Neural cell (in vitro differentiated cells): ENCODE results near the gene RPS8.

ENCODE experiments used
- CTCF ChIP-seq: fragments of 450-650 bp; IDR thresholded peaks from 2 replicates; pipeline ENCODE4 v1.5.1; 2014; ENCODE audit warnings: antibody characterized with exemption, mild to moderate bottlenecking, moderate library complexity; ENCODE audit not compliant: poor library complexity, severe bottlenecking
- EP300 ChIP-seq: fragments of 450-650 bp; conservative IDR thresholded peaks from 2 replicates; pipeline ENCODE4 v1.6.1; 2014; ENCODE audit warnings: antibody characterized with exemption, mild to moderate bottlenecking, moderate library complexity; ENCODE audit not compliant: poor library complexity, severe bottlenecking
- EZH2 ChIP-seq: fragments of 200-600, 300-800 bp; shearing (Covaris generic), sonication (generic); IDR thresholded peaks from 2 replicates; pipeline ENCODE4 v1.6.1; 2014; ENCODE audit warnings: antibody characterized with exemption, low read length, borderline replicate concordance, mild to moderate bottlenecking; ENCODE audit not compliant: insufficient read depth, poor library complexity, severe bottlenecking
- MXI1 ChIP-seq: fragments of 450-650 bp; conservative IDR thresholded peaks from 2 replicates; pipeline ENCODE4 v1.6.1; 2014; ENCODE audit warnings: antibody characterized with exemption, mild to moderate bottlenecking; ENCODE audit not compliant: poor library complexity, severe bottlenecking
- POLR2AphosphoS5 ChIP-seq: IDR thresholded peaks from 2 replicates; pipeline ENCODE4 v1.6.1; 2012
- RAD21 ChIP-seq: fragments of 450-650 bp; conservative IDR thresholded peaks from 2 replicates; pipeline ENCODE4 v1.6.1; 2014; ENCODE audit warnings: antibody characterized with exemption, mild to moderate bottlenecking, moderate library complexity
- REST ChIP-seq: IDR thresholded peaks from 2 replicates; pipeline ENCODE4 v1.6.1; 2012; ENCODE audit warnings: borderline replicate concordance
- TAF1 ChIP-seq: IDR thresholded peaks from 2 replicates; pipeline ENCODE4 v1.6.1; 2012; ENCODE audit warnings: low read depth

DNA sequence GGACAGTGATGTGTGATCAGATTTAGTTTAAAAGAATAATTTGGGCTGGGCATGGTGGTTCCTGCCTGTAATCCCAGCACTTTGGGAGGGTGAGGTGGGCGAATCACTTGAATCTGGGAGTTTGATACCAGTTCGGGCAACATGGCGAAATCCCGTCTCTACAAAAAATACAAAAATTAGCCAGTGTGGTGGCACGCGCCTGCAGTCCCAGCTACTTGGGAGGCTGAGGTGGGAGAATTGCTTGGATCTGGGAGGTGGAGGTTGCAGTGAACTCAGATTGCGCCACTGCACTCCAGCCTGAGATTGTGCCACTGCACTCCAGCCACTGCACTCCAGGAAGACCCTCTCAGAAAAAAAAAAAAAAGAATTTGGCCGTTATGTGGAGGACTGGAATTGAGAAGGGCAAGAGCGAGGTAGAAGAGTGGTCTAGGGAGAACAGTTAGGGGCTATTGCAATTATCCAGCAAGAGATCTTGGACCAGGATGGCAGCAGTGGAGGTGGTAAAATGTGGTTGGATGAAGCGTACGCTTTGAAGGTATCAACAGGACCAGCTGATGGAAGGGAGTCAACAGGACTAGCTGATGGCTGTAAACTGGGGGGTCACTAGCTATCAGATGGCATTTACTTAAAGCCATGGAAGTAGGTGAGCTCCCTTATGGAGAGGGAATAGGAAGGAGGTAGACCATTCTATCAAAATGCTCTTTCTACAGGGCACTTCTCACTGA lies 42.6 kb downstream of the RPS8 start:
- TF ChIP-seq CTCF (no peak), EZH2 (no peak), EP300 (no peak), REST (no peak), MXI1 (no peak), RAD21 (no peak), POLR2AphosphoS5 (no peak), TAF1 (no peak)
